Stimulated activated naive CD4-positive, alpha-beta T cell (primary cell): ENCODE results near the gene ZGPAT.

Experiments used
- DNase-seq, 6 experiments: peaks; one replicate each; lab custom pipeline; 2025; lab: John Stamatoyannopoulos, UW

ZGPAT gene

DNA sequence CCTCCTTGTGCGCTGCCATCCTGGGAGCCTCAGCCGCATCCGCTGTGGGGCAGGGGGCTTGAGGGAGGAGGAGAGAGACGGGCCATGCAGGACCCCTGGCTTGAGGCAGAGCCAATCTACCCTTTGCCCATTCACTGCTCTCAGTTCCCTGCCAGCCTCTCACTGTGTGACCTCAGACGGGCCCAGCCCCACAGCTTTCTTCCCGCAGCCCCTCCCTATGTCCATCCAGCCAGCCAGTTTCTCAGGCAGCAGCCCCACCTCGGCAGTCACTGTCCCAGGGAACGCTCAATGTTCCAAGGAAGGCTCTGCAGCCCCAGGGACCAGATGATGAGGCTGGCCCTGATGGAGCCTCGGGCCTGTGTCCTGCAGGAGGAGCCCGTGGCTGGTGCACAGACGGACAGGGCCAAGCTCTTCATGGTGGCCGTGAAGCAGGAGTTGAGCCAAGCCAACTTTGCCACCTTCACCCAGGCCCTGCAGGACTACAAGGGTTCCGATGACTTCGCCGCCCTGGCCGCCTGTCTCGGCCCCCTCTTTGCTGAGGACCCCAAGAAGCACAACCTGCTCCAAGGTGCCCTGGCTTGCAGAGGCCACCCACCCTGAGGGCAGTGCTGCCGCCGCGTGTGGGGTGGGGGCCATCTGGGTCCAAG, 15.3 kb upstream of the ZGPAT start:
- no peak for DNase-seq

DNA sequence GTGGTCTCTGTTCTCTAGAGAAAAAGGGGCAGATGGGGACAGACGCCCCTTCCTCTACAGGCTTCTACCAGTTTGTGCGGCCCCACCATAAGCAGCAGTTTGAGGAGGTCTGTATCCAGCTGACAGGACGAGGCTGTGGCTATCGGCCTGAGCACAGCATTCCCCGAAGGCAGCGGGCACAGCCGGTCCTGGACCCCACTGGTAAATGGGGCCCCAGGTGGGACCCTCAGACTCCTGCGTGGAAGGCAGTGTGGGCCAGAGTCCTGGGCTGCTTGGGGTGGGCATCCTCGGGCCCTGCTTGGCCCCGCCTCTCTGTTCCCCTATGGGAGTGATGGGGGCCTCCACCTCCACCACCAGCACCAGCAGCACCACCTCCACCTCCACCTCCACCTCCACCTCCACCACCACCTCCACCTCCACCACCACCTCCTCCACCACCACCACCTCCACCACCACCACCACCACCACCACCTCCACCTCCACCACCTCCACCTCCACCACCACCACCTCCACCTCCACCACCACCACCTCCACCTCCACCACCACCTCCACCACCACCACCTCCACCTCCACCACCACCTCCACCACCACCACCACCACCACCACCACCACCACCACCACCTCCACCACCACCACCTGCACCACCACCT, 14.6 kb upstream of the ZGPAT start:
- DNase-seq, result peak in 1 of 6 experiments; percentile 9

DNA sequence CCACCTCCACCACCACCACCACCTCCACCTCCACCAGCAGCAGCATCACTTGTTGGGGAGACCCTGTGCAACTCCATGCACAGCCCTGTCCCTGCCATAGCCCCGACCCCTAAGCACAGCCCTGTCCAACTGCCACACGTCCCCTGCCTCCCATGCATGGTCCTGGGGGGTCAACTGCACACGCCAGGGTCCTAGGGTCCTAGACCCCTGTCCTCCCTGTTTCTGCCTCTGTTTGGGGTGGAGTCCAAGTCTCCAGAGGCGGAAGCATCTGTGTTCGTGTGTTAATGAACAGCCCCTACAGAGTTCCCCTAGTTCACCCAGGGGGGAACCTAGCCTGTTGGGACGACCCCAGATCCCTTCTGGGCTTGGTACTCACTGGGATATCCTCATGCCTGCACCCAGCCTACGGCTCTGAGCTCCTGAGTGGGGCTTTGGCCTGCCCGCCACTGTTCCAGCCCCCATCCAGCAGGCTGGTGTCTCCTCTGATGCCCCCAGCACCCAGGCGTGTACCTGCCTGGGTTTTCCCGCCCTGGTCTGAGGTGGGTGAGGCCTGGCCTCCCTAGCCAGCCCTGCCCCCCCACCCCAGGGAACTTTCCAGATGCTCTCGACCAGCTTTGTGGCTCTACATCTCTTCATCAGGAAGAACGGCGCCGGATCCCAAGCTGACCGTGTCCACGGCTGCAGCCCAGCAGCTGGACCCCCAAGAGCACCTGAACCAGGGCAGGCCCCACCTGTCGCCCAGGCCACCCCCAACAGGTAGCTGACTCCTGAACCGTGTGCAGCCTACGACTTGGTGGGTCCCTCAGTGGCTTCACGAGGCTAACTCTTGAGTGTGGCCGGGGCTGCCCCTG, 13.9 kb upstream of the ZGPAT start:
- no peak for DNase-seq

DNA sequence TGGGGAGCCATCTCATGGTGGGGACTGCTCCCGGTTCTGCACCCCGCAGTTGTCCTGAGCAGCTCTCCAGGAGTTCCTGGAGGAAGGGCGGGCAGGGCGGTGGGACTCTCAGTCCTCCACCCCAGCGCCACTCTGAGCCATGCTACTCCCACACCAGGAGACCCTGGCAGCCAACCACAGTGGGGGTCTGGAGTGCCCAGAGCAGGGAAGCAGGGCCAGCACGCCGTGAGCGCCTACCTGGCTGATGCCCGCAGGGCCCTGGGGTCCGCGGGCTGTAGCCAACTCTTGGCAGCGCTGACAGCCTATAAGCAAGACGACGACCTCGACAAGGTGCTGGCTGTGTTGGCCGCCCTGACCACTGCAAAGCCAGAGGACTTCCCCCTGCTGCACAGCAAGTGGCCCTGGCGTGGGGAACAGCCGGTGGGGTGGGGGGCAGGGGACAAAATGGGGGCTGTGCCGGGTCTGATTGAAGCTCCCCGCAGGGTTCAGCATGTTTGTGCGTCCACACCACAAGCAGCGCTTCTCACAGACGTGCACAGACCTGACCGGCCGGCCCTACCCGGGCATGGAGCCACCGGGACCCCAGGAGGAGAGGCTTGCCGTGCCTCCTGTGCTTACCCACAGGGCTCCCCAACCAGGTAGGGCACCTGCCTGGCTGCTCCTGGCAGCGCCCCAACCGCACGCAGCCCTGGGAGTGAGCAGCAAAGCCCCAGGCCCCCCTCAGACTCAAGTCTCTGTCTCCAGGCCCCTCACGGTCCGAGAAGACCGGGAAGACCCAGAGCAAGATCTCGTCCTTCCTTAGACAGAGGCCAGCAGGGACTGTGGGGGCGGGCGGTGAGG, 13.0 kb upstream of the ZGPAT start:
- no peak for DNase-seq

DNA sequence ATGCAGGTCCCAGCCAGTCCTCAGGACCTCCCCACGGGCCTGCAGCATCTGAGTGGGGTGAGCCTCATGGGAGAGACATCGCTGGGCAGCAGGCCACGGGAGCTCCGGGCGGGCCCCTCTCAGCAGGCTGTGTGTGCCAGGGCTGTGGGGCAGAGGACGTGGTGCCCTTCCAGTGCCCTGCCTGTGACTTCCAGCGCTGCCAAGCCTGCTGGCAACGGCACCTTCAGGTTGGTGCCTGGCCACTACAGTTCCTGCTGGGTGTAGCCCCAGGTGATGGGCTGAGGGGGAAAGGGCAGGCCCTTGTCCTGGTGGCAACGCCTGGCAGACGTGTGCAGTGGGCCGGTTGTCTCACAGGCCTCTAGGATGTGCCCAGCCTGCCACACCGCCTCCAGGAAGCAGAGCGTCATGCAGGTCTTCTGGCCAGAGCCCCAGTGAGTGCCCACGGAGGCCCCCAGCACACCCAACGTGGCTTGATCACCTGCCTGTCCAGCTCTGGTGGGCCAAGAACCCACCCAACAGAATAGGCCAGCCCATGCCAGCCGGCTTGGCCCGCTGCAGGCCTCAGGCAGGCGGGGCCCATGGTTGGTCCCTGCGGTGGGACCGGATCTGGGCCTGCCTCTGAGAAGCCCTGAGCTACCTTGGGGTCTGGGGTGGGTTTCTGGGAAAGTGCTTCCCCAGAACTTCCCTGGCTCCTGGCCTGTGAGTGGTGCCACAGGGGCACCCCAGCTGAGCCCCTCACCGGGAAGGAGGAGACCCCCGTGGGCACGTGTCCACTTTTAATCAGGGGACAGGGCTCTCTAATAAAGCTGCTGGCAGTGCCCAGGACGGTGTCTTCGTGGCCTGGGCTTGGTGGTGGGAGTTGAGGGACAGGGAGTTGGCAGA, 12.2 kb upstream of the ZGPAT start:
- no peak for DNase-seq

DNA sequence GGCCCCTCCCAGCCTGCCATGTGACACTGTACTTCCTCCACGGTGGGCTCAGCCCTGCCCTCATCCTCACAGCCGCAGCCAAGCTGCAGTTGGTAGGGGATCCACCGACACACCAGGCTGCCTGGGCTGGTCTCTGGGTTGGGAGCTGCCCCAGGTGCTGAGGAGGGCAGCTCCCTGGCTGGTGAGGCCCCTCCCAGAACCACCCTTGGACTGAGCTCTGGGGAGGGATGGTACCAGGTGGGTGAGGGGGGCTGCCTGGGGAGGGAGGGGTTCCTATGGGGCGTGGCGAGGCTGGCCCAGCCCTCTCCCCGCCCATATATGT, 11.6 kb upstream of the ZGPAT start:
- peak in 4 of 6 experiments; percentile 12 to 43 (median 24) for DNase-seq

DNA sequence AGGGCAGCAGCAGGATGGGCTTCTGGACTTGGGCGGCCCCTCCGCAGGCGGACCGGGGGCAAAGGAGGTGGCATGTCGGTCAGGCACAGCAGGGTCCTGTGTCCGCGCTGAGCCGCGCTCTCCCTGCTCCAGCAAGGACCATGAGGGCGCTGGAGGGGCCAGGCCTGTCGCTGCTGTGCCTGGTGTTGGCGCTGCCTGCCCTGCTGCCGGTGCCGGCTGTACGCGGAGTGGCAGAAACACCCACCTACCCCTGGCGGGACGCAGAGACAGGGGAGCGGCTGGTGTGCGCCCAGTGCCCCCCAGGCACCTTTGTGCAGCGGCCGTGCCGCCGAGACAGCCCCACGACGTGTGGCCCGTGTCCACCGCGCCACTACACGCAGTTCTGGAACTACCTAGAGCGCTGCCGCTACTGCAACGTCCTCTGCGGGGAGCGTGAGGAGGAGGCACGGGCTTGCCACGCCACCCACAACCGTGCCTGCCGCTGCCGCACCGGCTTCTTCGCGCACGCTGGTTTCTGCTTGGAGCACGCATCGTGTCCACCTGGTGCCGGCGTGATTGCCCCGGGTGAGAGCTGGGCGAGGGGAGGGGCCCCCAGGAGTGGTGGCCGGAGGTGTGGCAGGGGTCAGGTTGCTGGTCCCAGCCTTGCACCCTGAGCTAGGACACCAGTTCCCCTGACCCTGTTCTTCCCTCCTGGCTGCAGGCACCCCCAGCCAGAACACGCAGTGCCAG, 11.0 kb upstream of the ZGPAT start, which contains the start of gene TNFRSF6B:
Gene TNFRSF6B (plus strand): TSS at position 25 of the 729 bp plus-strand sequence. CDS start 116 bp downstream, at position 141.
- DNase-seq, result peak in 2 of 6 experiments; percentile 47 to 53

DNA sequence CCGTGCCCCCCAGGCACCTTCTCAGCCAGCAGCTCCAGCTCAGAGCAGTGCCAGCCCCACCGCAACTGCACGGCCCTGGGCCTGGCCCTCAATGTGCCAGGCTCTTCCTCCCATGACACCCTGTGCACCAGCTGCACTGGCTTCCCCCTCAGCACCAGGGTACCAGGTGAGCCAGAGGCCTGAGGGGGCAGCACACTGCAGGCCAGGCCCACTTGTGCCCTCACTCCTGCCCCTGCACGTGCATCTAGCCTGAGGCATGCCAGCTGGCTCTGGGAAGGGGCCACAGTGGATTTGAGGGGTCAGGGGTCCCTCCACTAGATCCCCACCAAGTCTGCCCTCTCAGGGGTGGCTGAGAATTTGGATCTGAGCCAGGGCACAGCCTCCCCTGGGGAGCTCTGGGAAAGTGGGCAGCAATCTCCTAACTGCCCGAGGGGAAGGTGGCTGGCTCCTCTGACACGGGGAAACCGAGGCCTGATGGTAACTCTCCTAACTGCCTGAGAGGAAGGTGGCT, 10.4 kb upstream of the ZGPAT start:
- DNase-seq, result no peak

DNA sequence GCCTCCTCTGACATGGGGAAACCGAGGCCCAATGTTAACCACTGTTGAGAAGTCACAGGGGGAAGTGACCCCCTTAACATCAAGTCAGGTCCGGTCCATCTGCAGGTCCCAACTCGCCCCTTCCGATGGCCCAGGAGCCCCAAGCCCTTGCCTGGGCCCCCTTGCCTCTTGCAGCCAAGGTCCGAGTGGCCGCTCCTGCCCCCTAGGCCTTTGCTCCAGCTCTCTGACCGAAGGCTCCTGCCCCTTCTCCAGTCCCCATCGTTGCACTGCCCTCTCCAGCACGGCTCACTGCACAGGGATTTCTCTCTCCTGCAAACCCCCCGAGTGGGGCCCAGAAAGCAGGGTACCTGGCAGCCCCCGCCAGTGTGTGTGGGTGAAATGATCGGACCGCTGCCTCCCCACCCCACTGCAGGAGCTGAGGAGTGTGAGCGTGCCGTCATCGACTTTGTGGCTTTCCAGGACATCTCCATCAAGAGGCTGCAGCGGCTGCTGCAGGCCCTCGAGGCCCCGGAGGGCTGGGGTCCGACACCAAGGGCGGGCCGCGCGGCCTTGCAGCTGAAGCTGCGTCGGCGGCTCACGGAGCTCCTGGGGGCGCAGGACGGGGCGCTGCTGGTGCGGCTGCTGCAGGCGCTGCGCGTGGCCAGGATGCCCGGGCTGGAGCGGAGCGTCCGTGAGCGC, 9.8 kb upstream of the ZGPAT start:
- no peak for DNase-seq

DNA sequence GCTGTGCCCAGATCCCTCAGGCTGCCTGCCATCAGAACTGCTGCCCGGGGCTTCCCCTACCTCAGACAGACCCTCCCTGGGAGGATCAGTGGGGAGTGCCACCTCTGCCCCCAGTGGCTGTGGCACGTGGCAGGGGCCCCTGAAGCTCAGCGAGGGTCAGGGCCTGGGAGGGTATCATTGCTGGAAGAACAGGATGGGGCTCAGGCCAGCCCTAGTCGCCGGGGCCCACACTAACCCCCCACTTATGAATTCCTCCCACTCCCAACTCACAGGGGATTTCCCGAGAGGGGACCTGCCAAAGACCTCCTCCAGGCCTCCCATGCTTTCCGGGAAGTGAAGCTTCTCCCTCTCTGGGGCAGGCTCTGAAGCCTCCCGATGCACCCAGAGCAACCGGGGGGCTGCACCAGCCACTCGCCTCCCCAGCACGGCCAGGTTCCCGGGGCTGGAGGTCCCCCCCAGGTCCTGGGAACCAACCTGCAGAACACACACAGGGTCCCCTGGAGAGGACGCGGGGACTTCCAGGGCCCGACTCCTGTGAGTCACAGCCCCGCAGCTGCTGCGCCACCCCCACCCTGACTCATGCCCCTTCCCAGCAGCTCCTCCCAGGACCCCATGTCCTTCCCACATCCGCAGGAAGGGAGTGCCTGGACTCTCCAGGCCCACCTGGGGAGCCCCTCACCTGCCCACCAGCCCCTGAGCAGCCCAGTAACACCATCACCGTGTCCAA, 8.9 kb upstream of the ZGPAT start:
- DNase-seq, result no peak

DNA sequence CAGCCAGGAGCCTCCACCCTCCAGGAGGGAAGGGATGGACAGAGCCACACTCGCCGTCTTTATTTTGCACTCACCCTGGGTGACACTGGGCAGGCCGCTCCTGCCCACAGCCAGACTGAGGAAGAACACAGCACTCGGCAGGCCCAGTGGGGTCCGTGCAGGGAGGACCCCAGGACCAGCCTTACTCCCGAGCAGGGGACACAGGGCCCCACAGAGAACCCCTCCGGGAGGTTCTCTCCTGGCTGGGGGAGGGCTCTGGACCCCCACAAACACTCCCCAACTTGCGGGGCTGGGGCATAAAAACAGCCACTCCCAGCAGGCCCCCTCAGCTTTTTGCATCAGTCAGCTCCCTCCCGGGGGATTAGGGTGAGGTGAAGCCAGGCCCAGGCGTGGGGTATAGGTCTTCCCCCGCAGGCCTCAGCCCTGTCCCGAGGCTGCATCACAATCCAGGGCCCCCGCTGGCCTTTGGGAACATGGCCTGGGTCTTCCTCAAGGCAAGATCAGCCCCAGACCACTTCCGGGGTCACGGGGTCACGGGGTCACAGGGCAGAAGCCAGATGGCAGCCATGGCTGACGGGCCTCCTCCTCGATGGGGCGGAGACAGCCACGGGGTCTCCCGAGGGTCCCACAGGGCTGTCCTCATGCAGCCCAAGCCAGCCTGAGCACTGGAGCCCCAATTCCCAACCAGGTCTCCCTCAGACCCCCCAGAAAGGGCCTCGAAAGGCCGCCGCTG, 8.2 kb upstream of the ZGPAT start:
- no peak for DNase-seq

DNA sequence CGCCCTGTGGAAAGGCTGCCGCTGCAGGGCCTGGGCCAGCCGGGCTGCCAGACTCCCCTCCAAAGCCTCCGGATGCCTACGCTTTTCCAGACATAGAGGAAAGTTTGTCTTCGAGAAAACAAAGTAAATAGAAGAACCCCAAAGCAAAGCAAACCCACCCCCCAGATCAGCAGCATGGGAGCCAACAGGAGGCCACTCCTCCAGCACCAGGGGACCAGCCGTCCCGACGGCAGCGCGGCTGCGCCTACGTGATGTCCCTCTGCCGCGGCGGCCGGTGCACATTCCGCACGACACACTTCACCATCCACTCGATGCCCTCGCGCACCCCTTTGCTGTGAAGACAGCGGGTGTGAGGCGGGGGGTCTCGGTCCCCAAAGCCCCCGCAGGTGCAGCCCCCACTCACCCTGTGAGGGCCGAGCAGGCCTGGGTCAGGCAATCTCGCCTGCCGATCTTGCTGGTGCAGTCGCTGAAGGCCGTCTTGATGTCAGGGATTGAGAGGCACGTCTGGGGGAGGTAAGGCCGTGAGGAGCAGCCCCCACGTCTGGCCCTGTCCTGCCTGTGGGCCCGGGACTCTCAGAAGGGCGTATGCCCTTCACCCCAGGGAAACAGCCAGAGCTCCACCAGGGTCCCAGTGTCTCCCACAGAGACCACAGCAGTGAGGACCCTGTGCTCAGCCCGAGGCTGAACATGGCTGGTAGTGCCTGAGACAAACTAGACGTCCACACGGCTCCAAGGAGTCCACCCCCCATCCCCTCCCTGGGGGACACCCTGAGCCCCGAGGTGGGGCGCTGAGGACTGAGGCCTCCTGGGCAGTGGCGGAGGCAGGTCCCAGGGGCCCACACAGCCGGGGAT, 7.4 kb upstream of the ZGPAT start:
- no peak for DNase-seq

DNA sequence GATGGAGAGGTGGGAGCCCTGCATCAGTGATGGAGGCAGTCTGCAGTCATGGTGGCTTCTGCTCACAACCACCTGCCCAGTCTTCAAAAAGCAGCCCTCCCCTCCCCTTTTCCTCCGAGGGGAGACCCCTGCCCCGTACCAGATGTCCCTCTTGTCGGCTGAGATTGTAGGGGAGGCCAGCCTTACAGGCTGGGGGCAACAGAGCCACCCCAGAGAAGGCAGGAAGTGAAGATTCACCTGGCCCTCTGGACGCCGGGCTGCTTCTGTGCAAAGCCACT, 6.8 kb upstream of the ZGPAT start:
- DNase-seq, result no peak

DNA sequence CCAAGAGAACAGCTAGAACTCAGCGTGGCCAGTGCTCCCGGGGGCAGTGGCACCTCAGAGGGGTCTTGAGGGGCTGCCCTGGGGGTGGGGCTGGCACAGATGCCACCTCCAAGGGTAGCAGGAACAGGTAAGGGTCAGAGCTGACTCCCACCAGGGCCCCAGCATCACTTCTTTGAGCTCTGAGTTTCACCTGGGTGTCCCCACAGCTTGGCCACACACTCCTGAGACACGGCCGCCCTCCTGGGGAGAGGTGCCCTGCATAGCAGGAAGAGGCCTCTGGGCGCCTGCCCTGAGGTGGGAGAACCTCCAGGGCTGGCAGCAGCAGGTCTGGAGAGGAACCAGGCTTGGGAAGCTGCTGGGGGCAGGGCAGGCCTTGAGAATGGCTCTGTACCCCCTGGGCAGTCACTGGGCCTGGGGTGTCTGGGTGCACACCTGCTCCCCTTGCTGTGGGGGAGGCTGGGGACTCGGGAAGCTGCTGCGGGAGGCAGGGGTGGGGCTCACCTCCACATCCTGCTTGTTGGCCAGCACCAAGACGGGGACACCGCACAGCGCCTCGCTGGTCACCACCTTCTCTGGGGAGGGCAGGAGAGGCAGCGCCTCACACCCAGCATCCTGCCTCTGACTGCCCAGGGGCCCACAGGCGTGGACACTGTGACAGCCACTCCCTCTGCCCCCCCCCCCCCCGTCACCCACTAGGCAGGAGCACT, 6.4 kb upstream of the ZGPAT start:
- DNase-seq, result no peak

DNA sequence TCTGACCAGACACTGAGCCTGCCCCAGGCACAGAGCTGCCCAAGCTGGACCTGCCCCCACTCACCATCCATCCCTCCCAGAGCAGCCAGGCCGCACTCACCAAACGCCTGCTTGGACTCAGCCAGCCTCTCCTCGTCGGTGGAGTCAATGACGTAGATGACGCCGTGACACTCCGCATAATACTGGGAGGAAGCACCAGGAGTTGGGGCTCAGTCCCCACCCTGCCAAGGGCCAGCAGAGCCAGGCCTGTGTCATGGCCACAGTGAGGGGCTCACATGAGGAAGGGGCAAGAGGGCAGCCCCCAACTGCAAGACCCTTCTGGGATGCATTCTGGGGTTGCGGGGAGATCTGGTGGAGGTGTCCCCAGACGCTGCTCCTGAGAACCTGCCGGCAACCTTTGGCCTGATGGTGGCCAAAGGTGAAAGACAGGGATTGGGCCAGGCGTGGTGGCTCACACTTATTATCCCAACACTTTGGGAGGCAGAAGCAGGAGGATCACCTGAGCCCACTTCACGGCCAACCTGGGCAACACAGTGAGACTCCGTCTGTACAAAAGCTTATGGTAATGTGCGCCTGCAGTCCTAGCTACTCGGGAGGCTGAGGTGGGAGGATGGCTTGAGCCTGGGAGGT, 5.7 kb upstream of the ZGPAT start:
- no peak for DNase-seq

DNA sequence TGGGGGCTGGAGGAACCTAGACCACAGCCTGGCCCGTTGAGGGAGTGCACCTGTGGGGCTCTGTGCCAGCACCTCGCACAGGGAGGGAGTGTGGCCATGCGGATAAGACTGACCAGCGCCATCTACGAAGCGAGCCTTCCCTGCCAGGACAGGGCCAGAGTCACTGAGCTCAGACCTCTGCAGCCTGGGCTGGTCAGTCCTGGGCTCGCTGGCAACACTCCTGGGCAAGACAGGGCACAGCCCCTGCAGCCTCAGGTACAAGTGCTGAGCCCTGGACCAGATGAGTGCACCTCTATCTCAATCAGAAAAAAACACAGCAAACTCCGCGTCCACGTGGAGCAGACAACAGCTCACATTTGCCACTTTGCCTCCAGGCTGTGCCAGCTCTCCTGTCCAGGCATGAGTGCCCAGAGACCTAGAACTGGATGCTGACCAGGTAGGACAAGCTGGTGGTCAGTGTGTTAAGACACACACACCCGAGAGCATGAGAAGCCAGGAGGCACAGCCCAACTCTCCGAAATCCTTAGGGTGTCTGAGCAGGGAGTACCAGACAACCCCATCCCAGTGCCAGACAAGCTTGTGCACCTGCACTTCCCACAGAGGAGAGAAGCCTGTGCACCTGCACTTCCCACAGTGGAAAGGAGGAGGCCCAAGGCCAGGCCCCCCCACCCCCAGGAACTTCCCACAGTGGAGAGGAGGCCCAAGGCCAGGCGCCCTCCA, 4.9 kb upstream of the ZGPAT start:
- DNase-seq, result no peak
